ENCODE data around the gene RPS21. TPM values are rescaled to one million over a fixed set of nuclear protein-coding genes. Genes with fewer than 3 reads are reported as not detected.

The RPS21 gene
- total and polyA plus RNA-seq, 2 of the 13 experiments (the other 11 are each of a cell fraction or from before 2014, with no cell fraction given), result 2,647 to 11,063 TPM

DNA sequence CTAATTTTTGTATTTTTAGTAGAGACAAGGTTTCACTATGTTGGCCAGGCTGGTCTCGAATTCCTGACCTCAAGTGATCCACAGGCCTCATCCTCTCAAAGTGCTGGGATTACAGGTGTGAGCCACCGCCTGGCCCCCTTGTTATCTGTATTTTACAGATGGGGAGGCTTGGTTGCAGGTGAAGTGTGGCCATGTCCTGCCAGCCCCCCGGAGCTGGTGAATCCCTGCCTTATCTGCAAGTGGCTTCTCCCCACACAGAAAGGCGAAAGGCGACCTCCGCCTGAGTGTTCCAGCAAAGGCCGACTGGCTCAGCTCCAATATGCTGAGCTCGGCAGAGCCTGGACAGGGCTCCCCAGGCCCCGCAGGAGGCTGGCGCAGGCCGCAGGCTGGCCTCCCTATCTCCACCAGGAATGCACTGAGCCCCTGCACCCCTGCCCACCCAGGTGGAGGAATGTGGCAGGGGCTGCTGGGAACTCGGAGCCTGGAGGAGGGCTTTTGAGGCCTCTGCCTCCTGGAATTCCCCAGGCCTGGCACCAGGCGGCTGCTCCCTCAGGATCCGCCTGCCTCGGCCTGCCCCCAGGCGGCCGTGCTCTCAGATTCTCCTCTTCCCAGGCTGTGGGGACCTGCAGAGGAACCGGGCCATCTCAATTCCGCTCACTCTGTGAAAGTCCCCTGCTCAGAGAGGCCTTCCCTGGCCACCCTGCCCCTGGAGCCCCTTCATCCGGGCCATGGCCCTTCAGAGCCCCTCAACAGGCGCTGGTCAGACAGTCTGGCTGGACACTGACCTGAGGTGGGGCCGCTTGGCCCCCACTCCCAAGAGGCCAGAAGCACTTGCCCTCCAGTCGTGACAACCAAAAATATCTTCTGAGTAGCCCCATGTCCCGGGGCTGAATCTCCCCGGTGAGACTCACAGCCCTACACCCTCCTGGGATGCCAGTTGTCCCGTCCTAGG lies 10.5 kb upstream of the RPS21 start (continued):
- TF ChIP-seq JARID2 (CRISPR knock-in tag; IDR thresholded peaks at IDR 0.05; ENCODE audit: insufficient replicate concordance), result no peak
- TF ChIP-seq ZSCAN30 (CRISPR knock-in tag; IDR thresholded peaks at IDR 0.05), result no peak
- TF ChIP-seq ZNF720 (CRISPR knock-in tag; IDR thresholded peaks at IDR 0.05), result no peak
- TF ChIP-seq, protein P1, sequence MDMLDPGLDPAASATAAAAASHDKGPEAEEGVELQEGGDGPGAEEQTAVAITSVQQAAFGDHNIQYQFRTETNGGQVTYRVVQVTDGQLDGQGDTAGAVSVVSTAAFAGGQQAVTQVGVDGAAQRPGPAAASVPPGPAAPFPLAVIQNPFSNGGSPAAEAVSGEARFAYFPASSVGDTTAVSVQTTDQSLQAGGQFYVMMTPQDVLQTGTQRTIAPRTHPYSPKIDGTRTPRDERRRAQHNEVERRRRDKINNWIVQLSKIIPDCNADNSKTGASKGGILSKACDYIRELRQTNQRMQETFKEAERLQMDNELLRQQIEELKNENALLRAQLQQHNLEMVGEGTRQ (IDR thresholded peaks at IDR 0.05; ENCODE audit: low read depth, low read length), result no peak
- TF ChIP-seq, protein P1 (CRISPR knock-in tag; IDR thresholded peaks at IDR 0.05; ENCODE audit: borderline replicate concordance), result no peak
- peak; percentile 67 for TF ChIP-seq ZMYM3 (CRISPR knock-in tag; IDR thresholded peaks at IDR 0.05)
- TF ChIP-seq ZNF772 (CRISPR knock-in tag; IDR thresholded peaks at IDR 0.05), result peak; percentile 79; the same call in 1 of the 2 replicates
- 0 out of 2 replicates have a peak, but pooled peaks have one; percentile 14 for TF ChIP-seq RCOR2 (CRISPR knock-in tag; IDR thresholded peaks at IDR 0.05)
- TF ChIP-seq ZNF747 (CRISPR knock-in tag; IDR thresholded peaks at IDR 0.05; ENCODE audit: borderline replicate concordance), result peak; percentile 87; the same call in 1 of the 2 replicates
- peak; percentile 89; the same call in 1 of the 2 replicates for TF ChIP-seq HIVEP1 (CRISPR knock-in tag; IDR thresholded peaks at IDR 0.05)
- TF ChIP-seq TARDBP (CRISPR knock-in tag; IDR thresholded peaks at IDR 0.05), result peak; percentile 96
- TF ChIP-seq MXI1 (IDR thresholded peaks at IDR 0.05; ENCODE audit: borderline replicate concordance, low read depth, low read length), result peak; percentile 68; the same call in 1 of the 3 replicates
- TF ChIP-seq KDM5B (CRISPR knock-in tag; IDR thresholded peaks at IDR 0.05; ENCODE audit: borderline replicate concordance), result peak; percentile 90
- TF ChIP-seq, protein P2, sequence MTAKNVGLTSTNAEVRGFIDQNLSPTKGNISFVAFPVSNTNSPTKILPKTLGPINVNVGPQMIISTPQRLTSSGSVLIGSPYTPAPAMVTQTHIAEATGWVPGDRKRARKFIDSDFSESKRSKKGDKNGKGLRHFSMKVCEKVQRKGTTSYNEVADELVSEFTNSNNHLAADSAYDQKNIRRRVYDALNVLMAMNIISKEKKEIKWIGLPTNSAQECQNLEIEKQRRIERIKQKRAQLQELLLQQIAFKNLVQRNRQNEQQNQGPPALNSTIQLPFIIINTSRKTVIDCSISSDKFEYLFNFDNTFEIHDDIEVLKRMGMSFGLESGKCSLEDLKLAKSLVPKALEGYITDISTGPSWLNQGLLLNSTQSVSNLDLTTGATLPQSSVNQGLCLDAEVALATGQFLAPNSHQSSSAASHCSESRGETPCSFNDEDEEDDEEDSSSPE (CRISPR knock-in tag; IDR thresholded peaks at IDR 0.05), result peak; percentile 53; the same call in 1 of the 2 replicates
- TF ChIP-seq, protein P3, sequence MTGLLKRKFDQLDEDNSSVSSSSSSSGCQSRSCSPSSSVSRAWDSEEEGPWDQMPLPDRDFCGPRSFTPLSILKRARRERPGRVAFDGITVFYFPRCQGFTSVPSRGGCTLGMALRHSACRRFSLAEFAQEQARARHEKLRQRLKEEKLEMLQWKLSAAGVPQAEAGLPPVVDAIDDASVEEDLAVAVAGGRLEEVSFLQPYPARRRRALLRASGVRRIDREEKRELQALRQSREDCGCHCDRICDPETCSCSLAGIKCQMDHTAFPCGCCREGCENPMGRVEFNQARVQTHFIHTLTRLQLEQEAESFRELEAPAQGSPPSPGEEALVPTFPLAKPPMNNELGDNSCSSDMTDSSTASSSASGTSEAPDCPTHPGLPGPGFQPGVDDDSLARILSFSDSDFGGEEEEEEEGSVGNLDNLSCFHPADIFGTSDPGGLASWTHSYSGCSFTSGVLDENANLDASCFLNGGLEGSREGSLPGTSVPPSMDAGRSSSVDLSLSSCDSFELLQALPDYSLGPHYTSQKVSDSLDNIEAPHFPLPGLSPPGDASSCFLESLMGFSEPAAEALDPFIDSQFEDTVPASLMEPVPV (CRISPR knock-in tag; IDR thresholded peaks at IDR 0.05), result peak; percentile 71; the same call in 1 of the 2 replicates
- 0 out of 2 replicates have a peak, but pooled peaks have one; percentile 60 for TF ChIP-seq PRDM10 (CRISPR knock-in tag; IDR thresholded peaks at IDR 0.05; ENCODE audit: low read depth)
- TF ChIP-seq ZNF30 (CRISPR knock-in tag; IDR thresholded peaks at IDR 0.05), result peak; percentile 6; the same call in 1 of the 2 replicates

Data from HepG2 (cell line).